ENCODE measurements around the gene RNF220. TPM values are rescaled to one million over a fixed set of nuclear protein-coding genes. Genes with fewer than 3 reads are reported as not detected.

RNF220 gene
- total and polyA plus RNA-seq, 2 of the 13 experiments (the other 11 are each of a cell fraction or from before 2014, with no cell fraction given): 48.2 to 72.1 TPM

GRCh38 chr1:44505210-44505993, 100.3 kb downstream of the RNF220 start:
- peaks cover 12% of the 10 kb centered on the region for H3K4me1 ChIP-seq (ENCODE audit: insufficient read depth, low read length)
- ChIA-PET POLR2A (interaction anchor here (0.5 kb wide), 1 partner anchor 9 kb away, joined by 3 read pairs; no protein-coding TSS in a partner anchor), CTCF (ENCODE audit: low intra/inter-chr PET ratio, low total read pairs) (no interaction called here)
- H3K9ac ChIP-seq (ENCODE audit: insufficient read depth, low read depth, low read length): no peak overlapping the region
- no peaks in the 10 kb centered on the region for H3K27me3 ChIP-seq (ENCODE audit: control insufficient read depth in 1 of 2, insufficient read depth in 2 of 2, low read length in 2 of 2)
- H3K4me2 ChIP-seq (ENCODE audit: low read depth, low read length): no peak overlapping the region
- ATAC-seq (no peak), FAIRE-seq (no peak), DNase-seq (ENCODE audit: low spot score) (no peak)
- H3K36me3 ChIP-seq (replicated peaks in 1 of 2; ENCODE audit: control insufficient read depth in 1 of 2, insufficient read depth in 2 of 2, low read length in 2 of 2): peaks cover 0 to 5% of the 10 kb centered on the region in 2 experiments; a peak in 1 of 5 replicates
- intact Hi-C loops (cut with micrococcal nuclease; ENCODE audit: unreplicated experiment): no loop called here
- no peaks in the 10 kb centered on the region for H3K79me2 ChIP-seq (ENCODE audit: insufficient read depth, low read length)
- no peak overlapping the region for H3K27ac ChIP-seq (ENCODE audit: extremely low read length, insufficient read depth, low read length)
- 76% methylated on average over 20 of the region's 20 CpGs for WGBS (ENCODE audit: low lambda C conversion rate)
- no TSS peak for BruUV-seq (replicated peaks)
- no peak overlapping the region for H2AFZ ChIP-seq (ENCODE audit: low read length)
- H3K4me3 ChIP-seq (replicated peaks in 1 of 3; ENCODE audit: insufficient read depth in 1 of 3, low read depth in 2 of 3, low read length in 3 of 3): no peak overlapping the region
- in situ Hi-C loops (cut with HindIII; ENCODE audit: extremely low pct_ligation_motif_present, low pct_unique_long_range_greater_than_20kb): no loop called here
- TF ChIP-seq PHF8 (CRISPR knock-in tag; IDR thresholded peaks at IDR 0.05) (no peak), SIX1 (CRISPR knock-in tag; IDR thresholded peaks at IDR 0.05; ENCODE audit: borderline replicate concordance) (no peak), ZNF609 (CRISPR knock-in tag; IDR thresholded peaks at IDR 0.05; ENCODE audit: borderline replicate concordance) (no peak), FOXM1 (CRISPR knock-in tag; IDR thresholded peaks at IDR 0.05) (no peak)
- no peaks in the 10 kb centered on the region for H3K9me3 ChIP-seq (ENCODE audit: low read length)
- peaks cover 2% of the 10 kb centered on the region for H4K20me1 ChIP-seq (ENCODE audit: insufficient read depth, low read length)
